Lung (tissue), 12 donors: ENCODE results near the gene FAP. TPM values are rescaled to one million over a fixed set of nuclear protein-coding genes. Genes with fewer than 3 reads are reported as not detected.

Experiments used
- ATAC-seq: fragments of 200-7000 bp; cut with Tn5 transposase; one replicate; pipeline ENCODE4 v1.9.1; 2020; ENCODE audit warnings: moderate number of reproducible peaks; ENCODE audit not compliant: insufficient read depth, low FRiP score
- DNase-seq, 3 donors: peaks; one replicate each; pipeline ENCODE4 v3.0.0-alpha.2; 2013 to 2017
- H3K27ac ChIP-seq, 2 donors: one replicate each; pipeline ENCODE4 v1.5.1; 2013; ENCODE audit warnings: mild to moderate bottlenecking in 2 of 2, moderate library complexity in 2 of 2, control low read depth in 1 of 2, inconsistent platforms in 1 of 2, low read depth in 1 of 2, low read length in 1 of 2
- H3K27me3 ChIP-seq, 3 donors: one replicate each; pipeline ENCODE4 v1.5.1; 2013; ENCODE audit warnings: low read length in 2 of 3; ENCODE audit not compliant: control insufficient read depth in 3 of 3, insufficient read depth in 3 of 3
- H3K36me3 ChIP-seq, 4 donors: one replicate each; pipeline ENCODE4 v1.5.1; 2013; ENCODE audit warnings: low read length in 4 of 4, mild to moderate bottlenecking in 1 of 4, moderate library complexity in 1 of 4; ENCODE audit not compliant: control insufficient read depth in 4 of 4, insufficient read depth in 4 of 4
- H3K4me1 ChIP-seq, 5 donors: one replicate each; pipeline ENCODE4 v1.5.1; 2013; ENCODE audit warnings: low read length in 5 of 5, mild to moderate bottlenecking in 2 of 5, moderate library complexity in 1 of 5; ENCODE audit not compliant: control insufficient read depth in 5 of 5, insufficient read depth in 5 of 5
- H3K4me3 ChIP-seq: one replicate; pipeline ENCODE4 v1.5.1; 2013; ENCODE audit warnings: mild to moderate bottlenecking, control low read depth, moderate library complexity
- H3K9ac ChIP-seq, 2 donors: one replicate each; pipeline ENCODE4 v1.5.1; 2013; ENCODE audit warnings: low read length in 2 of 2, control low read depth in 1 of 2; ENCODE audit not compliant: insufficient read depth in 1 of 2
- H3K9me3 ChIP-seq, 4 donors: one replicate each; pipeline ENCODE4 v1.5.1; 2013; ENCODE audit warnings: low read length in 3 of 4, mild to moderate bottlenecking in 1 of 4, moderate library complexity in 1 of 4; ENCODE audit not compliant: control insufficient read depth in 4 of 4, insufficient read depth in 3 of 4
- CTCF ChIP-seq: IDR thresholded peaks from 2 replicates; pipeline ENCODE4 v1.5.1; 2012; ENCODE audit warnings: mild to moderate bottlenecking; ENCODE audit errors: control extremely low read depth, extremely low read depth
- WGBS, 2 donors: extraction: QIAGEN DNeasy Blood & Tissue Kit; methylation state at CpG; one replicate each; pipeline ENCODE4 v1.1.7; 2013; 5-methylcytosine and 5-hydroxymethylcytosine counted together
- polyA plus RNA-seq, 2 donors: library from polyadenylated mRNA; stranded (reverse); fragments of 200-250 nt; gene quantifications; one replicate each; pipeline ENCODE4 v1.2.1, GENCODE V29; 2013
- total RNA-seq, 2 donors: library from RNA; depleted of rRNA in 1 of 2; stranded (reverse); fragments of >200 nt in 1 of 2; gene quantifications; one replicate each; pipeline ENCODE4 v1.2.1, GENCODE V29; 2014 to 2021
- donor health status: control.
- donor health status: control.
- donor health status: Bipolar disorder and iron deficiency.
- donor health status: healthy.
- donor health status: DM: yes; HTN: yes; CAD: no.

FAP gene
- total and polyA plus RNA-seq, 4 donors: 1.8 to 24.6 (median 4.8) TPM

- peak overlapping the region in 1 of 2 donors; percentile 63 for H3K9ac ChIP-seq
- DNase-seq (peak in 2 of 3 donors; percentile 75 to 76), ATAC-seq (no peak)
Observed at GRCh38 chr2:162242586-162243280, 512 bp downstream of the FAP start.

GRCh38 chr2:162241571-162241970, 1.7 kb downstream of the FAP start:
- H3K9ac ChIP-seq: peak overlapping the region in 1 of 2 donors; percentile 65
- no peak overlapping the region for H3K4me3 ChIP-seq
- no peak overlapping the region for H3K27ac ChIP-seq

More at GRCh38 chr2:162242586-162243280, 512 bp downstream of the FAP start:
- Histone ChIP-seq H3K4me1 (peaks cover 0 to 9% (median 0%) of the 10 kb centered on the region in 5 donors), H3K4me3 (no peak overlapping the region), H3K36me3 (peaks cover 0 to 7% (median 1%) of the 10 kb centered on the region in 4 donors), H3K9me3 (no peaks in the 10 kb centered on the region), H3K27ac (peak overlapping the region in 1 of 2 donors; percentile 45), H3K27me3 (no peaks in the 10 kb centered on the region)
- TF ChIP-seq CTCF: no peak
- WGBS, 2 donors: 50 to 78% methylated on average over 5 of the region's 5 CpGs

GRCh38 chr2:162234620-162235462, 8.4 kb downstream of the FAP start:
- H3K27me3 ChIP-seq: no peaks in the 10 kb centered on the region
- H3K4me3 ChIP-seq: no peak overlapping the region
- ATAC-seq (no peak), DNase-seq (no peak)
- H3K9ac ChIP-seq: no peak overlapping the region
- 98 to 99% methylated on average over 31 to 38 of the region's 38 CpGs for WGBS, 2 donors
- no peak for TF ChIP-seq CTCF
- H3K36me3 ChIP-seq: peaks cover 0 to 5% (median 2%) of the 10 kb centered on the region in 4 donors
- no peak overlapping the region for H3K27ac ChIP-seq
- H3K9me3 ChIP-seq: no peaks in the 10 kb centered on the region
- H3K4me1 ChIP-seq: peaks cover 0 to 10% (median 0%) of the 10 kb centered on the region in 5 donors

More at GRCh38 chr2:162241571-162241970, 1.7 kb downstream of the FAP start:
- H3K4me1 ChIP-seq: peaks cover 0 to 9% (median 0%) of the 10 kb centered on the region in 5 donors
- H3K27me3 ChIP-seq: no peaks in the 10 kb centered on the region
- H3K9me3 ChIP-seq: no peaks in the 10 kb centered on the region
- ATAC-seq: no peak
- WGBS, 2 donors: 87 to 98% methylated on average over 1 of the region's 1 CpG
- peaks cover 0 to 7% (median 1%) of the 10 kb centered on the region in 4 donors for H3K36me3 ChIP-seq
- DNase-seq: no peak
- no peak for TF ChIP-seq CTCF
